Glomerular endothelial cell (primary cell): ENCODE data around the gene CYGB. TPM values are rescaled to one million over a fixed set of nuclear protein-coding genes. Genes with fewer than 3 reads are reported as not detected.

Experiments
- DNase-seq: peaks from one replicate; pipeline ENCODE4 v3.0.0-alpha.2; 2011; ENCODE audit warnings: low read depth, low spot score; ENCODE audit errors: extremely low read depth
- total RNA-seq: library from RNA; depleted of rRNA; stranded (reverse); fragments of >200 nt; gene quantifications from 2 replicates; pipeline ENCODE4 v1.2.3, GENCODE V29; 2015

CYGB gene
- total RNA-seq, 1 donor from 2014 or later, result 7.0 TPM

DNA sequence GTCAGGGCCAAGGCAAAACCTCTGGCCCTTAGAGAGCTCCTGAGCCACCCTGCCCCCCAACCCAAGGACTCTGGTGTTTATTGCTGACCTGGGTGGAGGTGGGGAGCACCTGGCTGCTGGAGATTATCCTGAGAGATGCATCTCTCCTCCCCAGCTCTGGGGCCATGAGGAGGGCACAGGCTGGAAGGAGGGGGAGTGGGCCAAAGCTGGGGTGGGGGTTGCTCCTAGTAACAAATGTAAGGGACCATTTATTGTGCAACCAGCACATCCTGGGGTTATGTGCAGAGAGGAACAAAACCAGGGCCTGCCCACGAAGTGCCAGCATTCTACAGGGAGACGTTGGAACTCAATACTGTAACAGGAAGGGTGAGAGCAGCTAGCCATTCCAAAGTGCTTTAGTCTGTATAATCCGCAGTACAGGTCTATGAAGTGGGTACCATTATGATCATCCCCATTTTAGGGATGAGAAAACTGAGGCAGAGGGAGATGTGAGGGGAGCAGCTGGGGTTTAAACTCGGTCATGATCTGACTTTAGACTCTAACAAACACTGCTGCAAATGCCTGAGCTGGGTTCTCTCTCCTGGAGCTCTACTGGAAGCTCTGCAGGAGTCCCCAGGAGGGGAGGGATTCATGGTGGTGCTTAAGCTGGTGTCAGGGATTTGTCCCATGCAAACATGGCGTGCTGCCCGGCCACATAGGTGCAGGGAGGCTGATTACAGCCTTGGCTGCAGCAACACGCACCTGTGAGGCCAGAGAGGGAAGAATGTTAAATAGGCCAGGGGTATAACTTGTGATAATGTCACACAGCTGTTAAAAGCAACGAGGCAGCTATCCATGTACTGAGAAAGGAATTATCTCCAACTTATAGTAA, 34.9 kb downstream of the CYGB start:
- DNase-seq, result no peak

DNA sequence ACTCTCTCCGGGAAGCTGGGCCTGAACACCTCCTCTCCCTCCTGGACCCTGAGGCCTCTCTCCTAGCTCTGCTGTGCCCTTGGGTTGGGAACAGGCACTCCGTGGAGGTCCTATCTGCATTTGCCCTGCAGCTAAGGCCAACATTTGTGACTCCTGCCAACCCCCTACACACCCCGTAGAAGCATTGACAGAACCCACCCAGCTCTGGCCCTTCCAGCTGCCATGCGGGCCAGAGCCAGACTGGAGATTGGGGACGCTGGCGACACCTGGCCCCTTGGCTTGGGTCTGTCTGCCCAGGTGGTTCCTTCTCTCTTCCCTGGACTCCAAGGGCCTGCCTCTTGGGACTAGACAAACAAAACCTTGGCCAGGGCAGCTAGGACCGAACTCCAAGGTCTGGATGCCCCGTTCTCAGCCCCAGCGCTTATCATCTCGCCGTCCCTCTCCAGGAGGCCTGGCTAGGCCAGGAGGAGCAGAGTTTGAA, 35.6 kb downstream of the CYGB start:
- DNase-seq, result no peak

DNA sequence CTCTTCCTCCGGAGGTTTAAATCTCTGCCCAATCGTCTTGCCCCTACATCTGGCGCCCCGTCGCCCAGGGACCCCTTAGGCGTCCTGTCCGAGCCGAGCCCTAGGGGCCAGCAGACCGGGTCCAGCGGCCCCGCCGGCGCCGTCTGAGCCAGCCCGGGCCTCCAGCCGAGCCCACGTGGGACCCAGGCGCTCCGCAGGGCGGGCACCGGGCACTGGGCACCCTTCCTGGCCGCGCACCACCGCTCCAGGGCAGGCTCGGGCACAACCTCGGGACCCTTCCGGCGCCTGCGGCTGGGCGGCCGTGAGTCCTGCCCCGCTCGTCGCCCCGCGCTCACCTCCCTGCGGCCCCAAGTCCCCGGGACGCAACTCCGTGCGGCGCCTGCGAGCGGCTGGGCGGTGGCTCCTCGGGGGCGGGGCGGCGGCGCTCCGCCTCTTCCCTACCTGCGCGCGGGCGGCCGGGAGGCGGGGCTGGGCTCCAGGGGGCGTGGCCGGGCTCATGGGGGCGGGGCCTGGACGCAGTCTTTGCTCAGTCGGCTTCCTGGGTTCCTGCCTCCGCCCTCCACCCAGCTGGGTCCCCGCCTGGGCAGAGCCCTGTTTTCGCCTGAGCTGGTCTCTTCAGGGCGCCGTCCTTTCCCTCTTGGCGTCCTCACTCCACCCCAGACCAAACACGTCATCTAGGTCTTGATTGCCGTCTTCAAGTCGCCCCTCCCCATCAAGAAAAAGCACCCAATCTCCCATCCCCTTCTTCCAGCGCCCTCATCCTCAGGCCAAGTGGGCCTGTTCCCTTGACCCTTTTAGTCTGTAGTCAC, 36.3 kb downstream of the CYGB start, which contains the start of gene RHBDF2:
RHBDF2 (minus strand) TSS at position 406 of the 809 bp plus-strand sequence. CDS start 19,899 bp downstream, outside the sequence.
- no peak for DNase-seq

DNA sequence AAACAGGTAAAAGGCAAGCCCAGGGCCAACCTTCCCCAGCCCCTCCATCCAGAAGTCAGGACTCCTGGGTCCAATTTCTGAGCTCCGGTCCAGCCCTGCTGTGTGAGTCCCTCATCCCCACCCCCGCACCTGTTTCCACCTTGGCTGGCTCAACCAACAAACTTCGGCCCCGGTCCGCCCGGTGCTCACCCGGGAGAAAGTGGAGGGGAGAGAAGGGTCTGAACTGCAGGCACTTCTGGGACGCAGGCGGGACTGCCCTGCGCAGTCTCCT, 36.8 kb downstream of the CYGB start:
- DNase-seq, result no peak

DNA sequence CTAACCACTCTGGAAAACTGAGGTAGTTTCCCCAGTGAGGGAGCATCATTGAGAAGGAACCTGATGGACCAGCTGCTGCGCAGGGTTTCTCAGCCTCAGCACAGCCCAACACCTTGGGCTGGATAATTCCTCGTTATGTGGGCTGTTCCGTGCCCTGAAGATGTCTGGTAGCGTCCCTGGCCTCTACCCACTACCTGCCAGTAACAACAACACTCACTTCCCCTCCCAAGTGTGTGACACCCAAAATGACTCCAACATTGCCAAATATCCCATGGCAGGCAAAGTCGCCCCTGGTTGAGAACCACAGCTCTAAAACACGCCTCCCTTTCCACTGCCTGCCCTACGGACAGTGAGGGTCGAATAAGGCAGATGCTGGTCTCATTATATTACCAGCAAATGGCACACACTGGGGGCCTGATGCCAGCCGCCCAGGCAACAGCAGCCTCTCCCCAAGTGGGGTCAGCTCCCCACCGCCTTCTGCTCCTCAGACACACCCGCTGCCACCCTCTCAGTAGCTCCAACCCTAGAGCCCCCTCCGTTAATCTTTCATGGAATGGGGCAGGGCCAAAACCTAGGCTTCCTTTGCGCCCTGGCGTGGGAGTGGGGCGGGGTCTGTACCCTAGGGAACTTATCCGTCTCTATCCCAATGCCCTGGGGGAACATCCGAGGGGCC, 37.3 kb downstream of the CYGB start:
- DNase-seq, result no peak

DNA sequence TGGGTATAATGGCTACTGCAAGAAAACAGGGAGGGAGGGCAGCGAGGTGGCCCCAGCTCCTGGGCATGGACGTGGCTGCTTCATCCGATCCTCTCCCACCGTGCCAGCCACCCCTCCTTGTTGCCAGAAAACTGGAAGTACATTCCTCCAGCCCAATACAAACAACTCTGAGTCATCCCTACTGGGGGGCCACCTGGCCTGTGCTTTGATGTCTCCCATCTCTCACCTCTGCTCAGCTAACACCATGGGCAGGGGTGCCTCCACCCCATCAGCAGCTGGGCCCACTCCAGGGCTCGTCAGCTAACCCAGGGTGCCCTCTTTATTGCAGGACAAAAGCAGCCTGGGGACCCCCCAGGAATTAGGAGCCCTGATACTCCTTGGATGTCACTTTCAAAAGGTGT, 38.2 kb downstream of the CYGB start:
- no peak for DNase-seq

DNA sequence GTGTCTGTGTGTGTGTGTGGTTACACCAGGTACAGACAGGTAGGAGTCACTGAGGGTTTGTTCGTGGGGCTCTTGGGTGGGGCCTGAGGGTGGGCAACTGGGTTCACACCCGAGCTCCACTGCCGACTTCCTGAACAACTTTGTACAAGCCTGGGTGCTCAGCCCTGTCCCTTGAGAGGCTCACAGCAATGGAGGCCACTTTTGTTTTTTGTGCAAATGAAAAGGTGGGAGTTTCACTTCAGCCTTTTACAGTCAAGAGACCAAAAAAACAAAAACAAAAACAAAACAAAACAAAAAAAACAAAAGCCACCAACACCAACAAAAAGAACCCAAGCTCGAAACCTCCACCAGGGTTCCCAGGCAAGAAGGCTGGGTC, 38.6 kb downstream of the CYGB start:
- no peak for DNase-seq

DNA sequence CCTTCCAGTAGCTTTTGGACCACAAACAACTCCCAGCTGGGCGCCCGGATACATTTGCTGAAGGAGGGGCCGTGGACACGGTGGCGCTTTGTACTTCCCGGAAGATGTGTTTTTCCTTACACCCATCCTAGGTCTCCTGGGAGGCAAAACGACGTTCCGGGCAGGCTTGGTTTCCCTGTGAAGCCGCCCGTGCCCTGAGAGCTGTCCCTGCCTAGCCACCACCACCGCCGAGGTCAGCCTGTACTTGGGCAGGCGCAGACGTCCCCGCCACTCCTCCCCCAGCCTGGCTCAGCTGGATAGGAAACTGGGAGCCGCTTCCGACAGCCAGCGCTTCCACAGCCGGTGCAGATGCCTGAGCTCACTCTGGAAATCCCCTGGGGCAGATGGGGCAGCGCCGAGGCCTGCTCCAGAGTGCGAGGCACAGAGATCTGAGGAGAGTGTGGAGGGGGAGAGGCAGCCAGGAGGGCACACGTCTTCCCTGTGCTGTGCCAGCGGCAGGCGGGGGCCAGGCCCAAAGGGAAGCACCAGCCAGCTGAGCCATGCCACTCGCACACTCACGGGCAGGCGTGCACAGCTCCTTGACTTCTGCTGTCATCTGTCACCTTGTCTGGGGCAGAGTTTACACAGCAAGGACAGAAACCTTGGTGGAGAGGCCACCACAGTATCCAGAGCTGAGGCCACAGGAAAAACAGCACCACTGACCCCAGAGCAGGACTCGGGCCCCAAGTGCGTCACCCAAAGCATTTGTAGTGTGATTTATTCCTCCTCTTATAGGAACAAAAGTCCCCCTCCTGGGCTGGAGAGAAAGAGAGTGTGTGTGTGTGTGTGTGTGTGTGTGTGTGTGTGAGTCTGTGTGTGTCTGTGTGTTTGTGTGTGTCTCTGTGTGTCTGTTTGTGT, 39.3 kb downstream of the CYGB start:
- peak; percentile 37 for DNase-seq

DNA sequence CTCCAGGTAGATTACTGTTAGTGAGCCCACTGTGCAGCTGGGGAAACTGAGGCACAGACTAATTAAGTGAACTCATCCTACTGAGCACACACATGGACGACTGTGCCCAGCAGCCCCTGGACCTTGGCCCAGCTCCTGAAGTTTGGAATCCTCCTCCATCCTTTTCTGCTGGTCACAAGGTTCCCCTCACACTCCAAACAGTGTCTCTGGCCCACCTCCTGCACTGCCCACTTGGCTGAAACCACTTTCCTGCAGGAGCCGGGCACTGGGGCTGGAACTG, 39.9 kb downstream of the CYGB start:
- no peak for DNase-seq

DNA sequence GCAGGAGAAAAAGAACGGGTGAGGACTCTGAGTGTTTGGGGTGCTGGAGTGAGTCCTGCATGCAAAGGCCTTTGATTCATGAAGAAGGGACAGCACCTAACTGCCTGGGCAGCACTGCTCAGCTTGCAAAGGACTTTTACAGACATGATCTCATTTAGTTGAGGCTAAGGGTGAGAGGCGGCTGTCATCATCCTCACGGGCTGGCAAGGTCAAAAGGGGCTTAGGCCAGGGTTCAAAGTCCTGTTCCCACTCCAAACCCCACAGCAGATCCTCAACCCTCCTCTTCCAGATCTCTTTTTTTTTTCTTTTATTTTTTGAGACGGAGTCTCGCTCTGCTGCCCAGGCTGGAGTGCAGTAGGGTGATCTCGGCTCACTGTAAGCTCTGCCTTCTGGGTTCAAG, 41.0 kb downstream of the CYGB start:
- no peak for DNase-seq

DNA sequence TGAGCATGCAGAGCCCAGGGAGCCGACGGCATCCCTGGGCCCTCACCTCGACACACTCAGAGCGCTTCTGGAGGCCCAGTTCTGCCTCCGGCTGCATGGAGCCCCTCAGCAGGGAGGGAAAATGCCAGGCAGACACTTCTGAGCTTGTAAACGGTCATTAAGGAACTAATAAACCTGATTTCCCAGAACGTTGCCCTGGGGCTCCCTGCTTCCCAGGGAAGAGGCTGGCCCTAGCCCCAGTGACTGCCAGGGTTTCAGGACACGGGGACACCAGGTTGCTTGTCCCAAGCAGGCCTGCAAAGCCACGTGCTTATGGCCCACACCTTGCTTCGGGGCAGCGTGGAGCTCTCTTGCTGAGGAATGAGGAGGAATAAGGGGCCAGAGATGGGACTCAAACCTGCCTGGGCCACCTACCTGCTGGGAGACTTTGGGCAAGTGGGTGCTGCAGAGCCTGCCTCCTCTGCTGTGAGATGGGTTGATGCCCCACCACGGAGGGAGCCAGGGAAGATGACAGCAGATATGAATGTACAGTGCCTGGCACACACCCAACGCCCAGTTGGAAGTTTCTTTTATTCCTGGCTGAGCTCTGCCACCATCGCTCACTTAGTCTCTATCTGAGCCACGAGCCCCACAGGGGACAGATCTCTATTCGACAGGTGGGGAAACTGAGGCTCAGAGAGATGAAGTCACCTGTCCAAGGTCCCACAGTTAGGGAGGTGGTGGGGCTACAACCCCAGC, 41.7 kb downstream of the CYGB start:
- no peak for DNase-seq

DNA sequence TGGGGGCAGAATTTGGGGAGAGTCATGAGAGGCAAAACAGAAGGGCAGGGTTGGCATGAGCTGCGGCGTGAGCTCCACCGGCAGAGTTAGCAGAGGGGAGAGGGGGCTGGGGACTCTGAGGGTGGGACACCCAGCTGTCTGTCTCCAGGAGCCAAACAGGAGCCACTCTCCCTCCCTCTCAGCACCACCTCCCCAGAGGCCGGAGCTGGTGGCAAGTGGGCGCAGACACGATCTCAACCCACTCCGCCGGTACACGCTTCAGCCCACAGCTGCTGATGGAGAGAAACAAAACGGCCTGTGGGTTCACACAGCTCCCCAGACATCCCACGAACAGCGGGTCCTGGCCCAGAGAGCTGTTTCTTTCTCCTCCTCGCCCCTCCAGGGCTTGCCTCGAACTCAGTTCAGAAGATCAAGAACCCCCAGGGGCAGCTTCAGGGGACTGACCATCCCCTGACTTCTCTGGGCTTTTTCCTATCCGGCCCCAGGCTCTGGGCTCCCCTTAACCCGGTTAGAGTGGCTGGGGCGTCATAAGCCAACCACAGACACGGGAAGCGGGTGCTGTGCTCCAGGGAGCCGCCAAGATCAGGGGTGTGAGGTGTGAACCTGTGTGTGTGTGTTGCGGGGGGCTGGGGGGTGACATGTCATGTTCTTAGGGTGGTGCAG, 43.9 kb downstream of the CYGB start:
- no peak for DNase-seq

DNA sequence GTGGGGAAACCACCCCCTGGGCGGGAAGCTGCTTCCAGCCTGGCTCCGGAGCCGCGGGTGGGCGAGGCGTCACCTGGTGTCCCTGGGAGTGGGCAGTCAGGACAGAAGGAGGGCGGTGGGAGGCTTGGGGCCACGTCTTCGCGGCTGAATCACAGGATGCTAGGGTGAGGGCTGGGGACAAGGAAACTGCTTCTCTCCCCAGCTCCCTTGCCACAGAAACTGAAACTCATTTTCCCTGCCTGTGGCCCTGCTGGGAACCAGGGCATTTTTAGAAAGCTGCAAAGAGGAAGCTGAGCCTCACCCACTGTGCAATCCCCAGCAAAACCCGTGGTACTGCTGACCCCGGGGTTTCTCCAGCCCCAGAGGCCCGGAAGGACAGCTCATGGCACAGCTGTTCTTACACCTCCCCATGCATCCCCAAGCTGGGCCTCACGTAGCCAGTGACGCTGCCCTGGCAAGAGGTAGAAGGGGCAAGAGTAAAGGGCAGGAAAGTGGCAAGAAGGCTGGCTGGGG, 44.5 kb downstream of the CYGB start:
- DNase-seq, result no peak

DNA sequence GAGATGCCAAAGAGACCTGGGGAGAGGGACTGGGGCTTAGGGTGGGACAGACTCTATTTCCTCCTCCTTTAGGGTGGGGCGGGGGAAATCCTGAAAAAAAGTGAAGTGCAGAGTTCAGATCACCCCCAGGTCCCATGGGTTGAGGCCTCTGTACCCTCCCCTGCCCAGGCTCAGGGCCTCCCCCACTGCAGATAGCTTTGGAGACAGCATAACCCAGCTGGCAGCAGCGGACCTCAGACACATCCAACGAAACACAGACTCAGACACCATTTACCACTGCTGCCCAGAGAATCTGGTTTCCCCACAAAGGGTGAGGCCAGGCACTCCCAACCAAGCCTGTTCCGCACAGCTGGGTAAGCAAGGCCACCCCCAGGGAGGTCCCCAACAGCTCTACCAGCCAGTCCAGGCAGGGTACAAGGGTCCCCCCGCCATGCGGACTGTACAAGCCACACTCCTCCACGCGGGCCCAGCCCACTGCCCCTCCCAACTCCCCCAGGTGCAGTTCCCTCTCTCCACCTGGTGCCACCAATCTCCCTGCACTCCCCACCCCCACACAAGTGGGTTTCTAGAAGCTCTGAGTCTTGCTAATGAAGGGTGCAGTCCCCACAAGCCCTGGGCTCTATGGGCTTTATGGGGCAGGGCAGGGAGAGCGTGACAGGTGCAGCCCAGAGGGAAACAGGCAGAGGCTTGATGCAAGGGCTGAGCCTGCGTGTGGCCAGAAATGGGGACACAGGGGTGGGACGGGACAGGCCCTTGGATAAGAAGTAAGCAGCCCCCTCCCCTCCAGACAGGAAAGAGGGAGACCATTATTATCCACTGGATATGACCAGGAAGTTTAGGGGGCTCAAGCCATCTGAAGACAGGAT, 45.2 kb downstream of the CYGB start:
- DNase-seq, result no peak

DNA sequence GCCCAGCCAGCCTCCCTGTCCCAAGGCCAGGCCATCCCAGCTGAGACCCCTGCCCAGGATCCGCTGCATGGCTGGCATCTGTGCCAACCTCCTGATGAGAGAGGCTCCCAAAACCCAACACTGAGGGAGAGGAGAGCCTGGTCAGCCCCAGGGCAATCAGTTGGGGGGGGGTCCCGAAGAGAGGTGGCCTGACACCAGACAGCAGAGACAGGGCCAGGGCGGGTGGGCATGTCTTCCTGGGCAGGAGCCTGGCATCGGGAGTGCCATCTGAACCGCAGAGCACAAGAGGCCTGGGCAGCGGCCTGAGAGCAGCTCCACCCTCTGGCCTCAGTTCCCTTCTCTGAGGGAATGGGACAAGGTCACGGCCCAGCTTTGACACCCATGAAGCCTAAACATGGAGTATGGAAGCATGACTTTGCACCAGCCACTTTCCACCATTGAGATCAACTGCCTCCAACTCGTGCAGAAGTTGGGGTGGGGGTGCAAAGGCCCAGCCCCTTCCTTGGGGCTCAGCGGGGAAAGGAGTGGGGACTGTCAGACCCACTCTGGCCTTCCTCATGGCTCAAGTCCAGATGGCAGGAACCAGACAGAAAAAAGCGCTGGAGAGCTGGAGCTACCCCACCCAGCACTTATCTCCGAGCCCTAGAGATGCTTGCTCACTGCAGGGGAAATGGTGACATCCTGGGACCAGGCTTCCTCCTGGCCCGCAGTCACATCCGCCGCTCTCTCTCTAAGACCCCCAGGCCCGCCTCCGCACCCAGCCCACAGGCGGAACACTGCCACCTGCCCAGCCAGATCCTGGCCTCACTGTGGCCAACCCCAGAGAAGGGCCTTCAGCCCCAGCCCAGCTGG, 46.0 kb downstream of the CYGB start:
- DNase-seq, result no peak

DNA sequence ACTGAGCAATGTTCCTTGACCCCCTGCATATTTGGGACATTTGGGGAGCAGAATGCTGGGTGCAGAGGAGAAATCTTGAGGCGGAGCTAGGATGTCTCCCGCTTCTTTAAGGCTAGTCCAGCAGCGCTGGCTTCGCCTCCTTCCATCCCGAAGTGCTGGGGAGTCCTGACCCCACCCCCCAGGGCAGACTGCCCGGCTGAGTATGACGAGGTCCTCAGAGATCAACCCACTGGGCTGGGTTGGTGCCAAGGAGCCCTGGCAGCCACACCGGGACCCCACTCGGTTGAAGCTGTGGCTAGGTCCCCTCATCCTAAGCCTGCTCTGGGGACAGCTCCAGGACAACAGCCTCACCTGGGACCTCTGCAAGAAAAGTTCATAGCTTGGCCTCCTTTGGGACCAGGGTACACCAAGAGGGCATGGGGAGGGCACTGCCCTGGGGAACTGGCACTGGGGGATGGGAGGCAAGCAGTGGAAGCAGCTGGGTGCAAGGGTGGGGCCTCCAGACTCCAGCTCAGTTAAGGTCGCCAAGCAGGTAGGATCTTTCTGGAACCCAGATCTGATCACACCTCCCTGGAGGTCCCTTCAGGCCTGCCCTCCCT, 47.3 kb downstream of the CYGB start:
- no peak for DNase-seq
